GM12873 (cell line): ENCODE data around the gene ODAD2.

Experiments used
- CTCF ChIP-seq: IDR thresholded peaks from 2 replicates; pipeline ENCODE4 v1.5.1; 2012; ENCODE audit warnings: low read depth, mild to moderate bottlenecking, moderate library complexity, low read length, control low read depth; ENCODE audit not compliant: insufficient read depth; ENCODE audit errors: missing control alignments

Gene ODAD2

GRCh38 chr10:27784272-27784671, 214.6 kb downstream of the ODAD2 start:
- no peak for TF ChIP-seq CTCF

GRCh38 chr10:27783660-27784059, 215.2 kb downstream of the ODAD2 start:
- TF ChIP-seq CTCF: peak; percentile 36

DNA sequence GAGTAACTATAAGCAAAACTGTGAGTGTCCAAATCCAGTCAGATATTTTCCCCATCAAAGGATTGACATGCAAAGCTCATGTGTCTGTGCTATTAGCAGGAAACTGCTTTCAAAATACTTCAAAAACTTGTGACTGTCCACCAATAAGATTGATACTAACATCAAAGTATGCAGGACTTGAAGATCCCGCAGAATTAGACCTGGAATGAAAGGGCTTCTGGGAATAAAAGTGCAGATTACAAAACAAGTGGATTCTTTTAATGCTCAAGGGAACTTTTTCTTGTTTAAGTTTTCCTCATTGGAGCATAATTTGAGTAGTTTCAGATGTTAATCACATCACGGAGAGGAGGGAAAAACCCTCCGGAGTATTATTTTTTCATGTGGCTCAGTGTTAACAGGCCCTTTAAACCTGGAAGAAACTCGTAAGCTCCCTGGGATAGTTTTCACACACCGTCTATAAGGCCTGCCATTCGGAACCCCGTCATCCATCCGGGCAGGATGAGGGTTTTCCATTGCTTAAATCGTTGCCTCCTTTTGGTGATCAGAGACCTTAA, 219.3 kb downstream of the ODAD2 start:
- no peak for TF ChIP-seq CTCF

DNA sequence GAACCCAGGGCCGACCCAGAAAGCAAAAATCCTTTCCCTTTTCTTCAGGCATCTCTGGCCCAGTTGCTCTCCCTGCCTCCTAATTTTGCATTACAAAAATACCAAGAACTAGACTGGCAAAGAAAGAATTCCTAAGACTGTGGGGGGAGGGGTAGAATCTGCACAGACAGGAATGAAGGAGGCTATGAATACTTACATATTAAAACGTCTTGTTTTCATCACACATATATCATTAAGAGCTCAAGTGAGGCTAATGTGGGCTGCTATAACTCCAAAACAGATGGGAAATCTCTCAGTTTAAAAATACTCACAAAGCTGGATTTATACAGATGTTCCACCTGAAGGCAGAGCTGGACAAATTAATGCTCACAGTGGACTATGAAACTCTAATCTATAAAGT, 224.0 kb downstream of the ODAD2 start:
- TF ChIP-seq CTCF: no peak

DNA sequence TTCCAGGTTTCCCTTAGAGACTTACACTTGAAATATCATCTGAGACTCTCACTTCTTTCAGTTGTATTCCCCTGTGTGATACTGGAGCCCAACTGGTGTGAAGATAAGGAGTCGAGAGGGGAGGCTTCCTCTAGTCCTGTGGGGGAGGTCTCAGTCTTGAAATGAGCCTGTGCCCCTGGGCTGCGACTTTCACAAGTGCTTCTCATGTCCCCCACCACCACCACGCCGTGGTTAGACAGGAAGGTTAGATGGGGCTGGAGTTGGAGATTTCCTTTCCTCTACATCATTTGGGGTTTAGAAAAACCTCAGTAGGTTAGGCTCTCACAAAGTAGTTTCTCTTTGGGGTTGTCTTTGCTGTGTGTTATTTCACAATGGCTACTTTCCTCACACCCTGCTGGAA, 227.6 kb downstream of the ODAD2 start:
- no peak for TF ChIP-seq CTCF

DNA sequence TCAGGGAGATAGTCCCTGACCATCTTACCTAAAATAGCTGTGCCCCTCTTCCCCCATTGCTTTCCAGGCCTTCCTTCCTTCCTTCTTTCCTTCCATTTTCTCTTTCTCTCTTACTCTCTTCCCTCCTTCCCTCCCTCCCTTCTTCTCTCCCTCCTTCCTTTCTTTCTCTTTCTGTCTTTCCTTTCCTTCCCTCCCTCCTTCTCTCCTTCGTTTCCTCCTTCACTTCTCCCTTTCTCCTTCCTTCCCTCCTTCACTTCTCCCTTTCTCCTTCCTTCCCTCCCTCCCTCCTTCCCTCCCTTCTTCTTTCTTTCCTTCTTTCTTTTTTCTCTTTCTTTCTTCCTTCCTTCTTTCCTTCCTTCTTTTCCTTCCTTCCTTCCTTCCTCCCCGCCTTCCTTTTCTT, 228.7 kb downstream of the ODAD2 start:
- no peak for TF ChIP-seq CTCF
